ENCODE measurements around the gene TSC2.
"Not testable (repeated sequence)": the region's sequence is repeated elsewhere in the genome, so short reads cannot be mapped to it uniquely, and the experiment has no call there.

DNA sequence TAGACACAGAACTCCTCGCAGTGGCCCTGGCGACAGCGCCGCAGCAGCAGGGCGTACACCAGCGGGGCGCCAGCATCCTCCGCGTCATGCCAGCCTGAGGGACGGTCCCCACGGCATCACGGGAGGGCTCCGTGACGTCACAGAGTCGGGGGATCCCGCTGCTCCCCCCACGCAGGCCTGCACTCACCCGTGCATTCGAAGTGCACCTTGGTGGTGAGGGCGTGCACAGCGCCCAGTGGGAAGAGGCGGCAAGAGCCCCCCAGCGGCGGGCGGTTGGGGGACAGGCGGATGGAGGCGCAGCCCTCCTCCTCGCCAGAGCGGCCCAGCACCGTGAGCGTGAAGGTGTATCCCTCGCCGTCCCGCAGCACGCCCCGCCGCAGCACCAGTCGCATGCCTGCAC is 58.4 kb downstream of the TSC2 start:
- TF ChIP-seq, protein P1, sequence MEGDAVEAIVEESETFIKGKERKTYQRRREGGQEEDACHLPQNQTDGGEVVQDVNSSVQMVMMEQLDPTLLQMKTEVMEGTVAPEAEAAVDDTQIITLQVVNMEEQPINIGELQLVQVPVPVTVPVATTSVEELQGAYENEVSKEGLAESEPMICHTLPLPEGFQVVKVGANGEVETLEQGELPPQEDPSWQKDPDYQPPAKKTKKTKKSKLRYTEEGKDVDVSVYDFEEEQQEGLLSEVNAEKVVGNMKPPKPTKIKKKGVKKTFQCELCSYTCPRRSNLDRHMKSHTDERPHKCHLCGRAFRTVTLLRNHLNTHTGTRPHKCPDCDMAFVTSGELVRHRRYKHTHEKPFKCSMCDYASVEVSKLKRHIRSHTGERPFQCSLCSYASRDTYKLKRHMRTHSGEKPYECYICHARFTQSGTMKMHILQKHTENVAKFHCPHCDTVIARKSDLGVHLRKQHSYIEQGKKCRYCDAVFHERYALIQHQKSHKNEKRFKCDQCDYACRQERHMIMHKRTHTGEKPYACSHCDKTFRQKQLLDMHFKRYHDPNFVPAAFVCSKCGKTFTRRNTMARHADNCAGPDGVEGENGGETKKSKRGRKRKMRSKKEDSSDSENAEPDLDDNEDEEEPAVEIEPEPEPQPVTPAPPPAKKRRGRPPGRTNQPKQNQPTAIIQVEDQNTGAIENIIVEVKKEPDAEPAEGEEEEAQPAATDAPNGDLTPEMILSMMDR (IDR thresholded peaks at IDR 0.05): not testable (repeated sequence)
- not testable (repeated sequence) for TF ChIP-seq POLR2A (IDR thresholded peaks at IDR 0.05)
